Endometrium (tissue), 2 donors: ENCODE measurements around the gene CD37.
"Not testable (repeated sequence)": the region's sequence is repeated elsewhere in the genome, so short reads cannot be mapped to it uniquely, and the experiment has no call there.

Source experiments
- FAIRE-seq: peaks from 2 replicates; lab custom pipeline; 2012; peaks lifted over from hg19 to GRCh38; lab: Jason Lieb, UNC
- donor health status: control.
- donor health status: control.

Gene CD37

DNA sequence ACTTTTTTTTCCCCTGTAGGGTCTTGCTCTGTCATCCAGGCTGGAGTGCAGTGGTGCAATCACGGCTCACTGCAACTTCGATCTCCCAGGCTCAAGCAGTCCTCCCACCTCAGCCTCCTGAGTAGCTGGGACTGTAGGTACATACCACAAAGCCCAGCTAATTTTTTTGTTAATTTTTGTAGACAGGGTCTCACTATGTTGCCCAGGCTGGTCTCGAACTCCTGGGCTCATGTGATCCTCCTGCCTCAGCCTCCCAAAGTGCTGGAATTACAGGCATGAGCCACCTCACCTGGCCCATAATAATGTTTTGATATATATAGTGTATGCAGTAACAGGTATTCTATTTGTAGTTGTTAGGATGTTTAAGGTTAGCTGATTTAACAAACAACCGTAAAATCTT is 4.0 kb upstream of the CD37 start:
- FAIRE-seq, result not testable (repeated sequence)

DNA sequence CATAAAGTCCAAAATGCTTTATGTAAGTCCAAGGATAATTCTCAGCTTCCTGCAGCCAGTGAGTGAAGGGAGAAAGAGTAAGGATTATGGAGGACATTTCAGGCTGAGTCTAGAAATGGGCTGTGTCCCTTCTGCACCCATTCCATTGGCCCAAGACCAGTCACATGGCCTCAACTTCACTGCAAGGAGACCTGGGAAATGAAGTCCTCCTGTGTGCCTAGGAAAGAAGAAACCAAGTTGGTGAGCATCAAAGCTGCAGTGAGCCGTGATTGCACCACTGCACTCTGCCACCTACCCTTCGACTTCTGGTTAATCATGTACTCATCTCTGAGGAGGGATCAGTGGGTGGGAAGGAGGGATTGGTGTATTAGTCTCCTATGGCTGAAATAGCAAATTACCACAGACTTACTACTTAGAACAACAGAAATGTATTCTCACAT is 3.6 kb upstream of the CD37 start:
- FAIRE-seq, result no peak

DNA sequence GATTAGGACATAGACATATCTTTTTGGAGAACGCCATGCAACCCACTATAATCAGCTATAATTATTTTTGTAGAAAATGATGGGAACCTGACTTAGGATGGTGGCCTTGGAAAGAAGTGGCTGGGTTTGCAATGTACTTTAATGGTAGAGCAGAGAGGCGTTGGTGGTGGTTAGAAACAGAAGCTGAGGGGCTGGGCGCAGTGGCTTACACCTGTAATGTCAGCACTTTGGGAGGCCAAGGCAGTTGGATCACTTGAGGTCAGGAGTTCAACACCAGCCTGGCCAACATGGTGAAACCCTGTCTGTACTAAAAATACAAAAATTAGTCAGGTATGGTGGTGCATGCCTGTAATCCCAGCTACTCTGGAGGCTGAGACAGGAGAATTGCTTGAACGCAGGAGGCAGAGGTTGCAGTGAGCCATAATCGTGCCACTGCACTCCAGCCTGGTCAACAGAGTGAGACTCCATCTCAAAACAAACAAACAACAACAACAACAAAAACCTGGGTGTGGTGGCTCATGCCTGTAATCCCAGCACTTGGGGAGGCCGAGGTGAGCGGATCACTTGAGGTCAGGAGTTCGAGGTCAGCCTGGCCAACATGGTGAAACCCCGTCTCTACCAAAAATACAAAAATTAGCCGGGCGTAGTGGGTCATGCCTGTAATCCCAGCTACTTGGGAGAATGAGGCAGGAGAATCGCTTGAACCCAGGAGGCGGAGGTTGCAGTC is 2.4 kb upstream of the CD37 start:
- FAIRE-seq, result not testable (repeated sequence)

DNA sequence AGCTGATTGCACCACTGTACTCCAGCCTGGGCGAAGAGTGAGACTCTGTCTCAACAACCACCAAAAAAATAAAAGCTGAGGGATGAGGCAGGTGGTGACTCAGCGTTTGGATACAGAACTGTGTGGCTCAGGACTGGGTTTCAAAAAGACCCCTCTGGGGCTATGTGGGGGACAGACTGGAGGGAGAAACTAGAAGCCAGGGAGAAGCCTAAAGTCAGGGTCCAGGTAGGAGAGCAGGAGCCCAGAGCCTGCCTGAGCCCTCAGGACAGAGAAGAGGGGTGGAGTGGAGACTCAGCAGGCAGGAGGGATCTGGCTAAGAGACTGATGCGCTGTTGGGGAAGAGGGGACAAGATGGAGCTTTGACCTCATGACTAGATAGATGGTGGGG is 1.8 kb upstream of the CD37 start:
- FAIRE-seq, result no peak

DNA sequence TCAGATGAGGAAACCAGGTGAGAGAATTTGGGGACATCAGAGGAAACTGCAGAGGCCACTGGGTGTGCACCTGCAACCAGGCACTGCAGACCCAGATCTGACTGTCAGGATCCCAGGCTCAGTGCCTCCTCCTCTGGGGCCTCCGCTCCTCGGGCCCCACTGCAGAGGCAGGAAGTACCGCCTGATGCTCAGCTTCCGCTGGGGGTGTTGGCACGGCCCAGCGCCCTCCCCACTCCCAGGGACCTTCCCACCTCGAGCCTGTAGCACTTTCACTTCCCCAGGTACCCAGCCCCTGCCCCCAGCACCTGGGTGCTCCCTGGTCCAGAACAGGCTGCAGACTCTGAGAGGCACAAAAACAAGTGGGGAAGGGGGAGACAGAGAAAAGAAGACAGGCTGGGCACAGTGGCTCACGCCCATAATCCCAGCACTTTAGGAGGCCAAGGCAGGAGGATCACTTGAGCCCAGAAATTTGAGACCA is 1.4 kb upstream of the CD37 start:
- FAIRE-seq, result no peak

DNA sequence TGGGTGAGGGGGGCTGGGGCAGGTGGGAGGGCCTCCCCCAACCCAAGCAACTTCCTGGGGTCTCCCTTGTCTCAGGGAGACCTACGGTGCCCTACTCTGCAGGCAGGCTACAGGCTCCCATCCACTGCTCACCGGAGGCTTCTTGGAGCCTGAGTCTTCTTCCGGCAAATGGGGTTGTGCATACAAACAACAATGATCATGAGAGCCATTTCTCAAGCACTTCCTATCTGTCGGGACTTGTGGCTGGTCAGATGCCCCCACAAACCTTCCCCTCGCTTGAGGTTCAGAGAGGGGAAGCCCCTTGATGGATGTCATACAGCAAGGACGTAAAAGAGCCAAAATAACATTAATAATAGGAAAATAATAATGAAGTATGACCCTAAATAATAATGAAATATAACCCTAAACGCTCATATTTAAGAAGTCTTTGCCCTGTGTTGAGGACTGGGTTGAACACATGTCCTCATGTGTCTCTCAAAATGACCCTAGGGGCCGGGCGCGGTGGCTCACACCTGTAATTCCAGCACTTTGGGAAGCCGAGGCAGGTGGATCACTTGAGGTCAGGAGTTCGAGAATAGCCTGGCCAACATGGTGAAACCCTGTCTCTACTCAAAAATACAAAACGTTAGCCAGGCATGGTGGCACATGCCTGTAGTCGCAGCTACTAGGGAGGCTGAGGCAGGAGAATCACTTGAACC is 727 bp downstream of the CD37 start:
- no peak for FAIRE-seq

DNA sequence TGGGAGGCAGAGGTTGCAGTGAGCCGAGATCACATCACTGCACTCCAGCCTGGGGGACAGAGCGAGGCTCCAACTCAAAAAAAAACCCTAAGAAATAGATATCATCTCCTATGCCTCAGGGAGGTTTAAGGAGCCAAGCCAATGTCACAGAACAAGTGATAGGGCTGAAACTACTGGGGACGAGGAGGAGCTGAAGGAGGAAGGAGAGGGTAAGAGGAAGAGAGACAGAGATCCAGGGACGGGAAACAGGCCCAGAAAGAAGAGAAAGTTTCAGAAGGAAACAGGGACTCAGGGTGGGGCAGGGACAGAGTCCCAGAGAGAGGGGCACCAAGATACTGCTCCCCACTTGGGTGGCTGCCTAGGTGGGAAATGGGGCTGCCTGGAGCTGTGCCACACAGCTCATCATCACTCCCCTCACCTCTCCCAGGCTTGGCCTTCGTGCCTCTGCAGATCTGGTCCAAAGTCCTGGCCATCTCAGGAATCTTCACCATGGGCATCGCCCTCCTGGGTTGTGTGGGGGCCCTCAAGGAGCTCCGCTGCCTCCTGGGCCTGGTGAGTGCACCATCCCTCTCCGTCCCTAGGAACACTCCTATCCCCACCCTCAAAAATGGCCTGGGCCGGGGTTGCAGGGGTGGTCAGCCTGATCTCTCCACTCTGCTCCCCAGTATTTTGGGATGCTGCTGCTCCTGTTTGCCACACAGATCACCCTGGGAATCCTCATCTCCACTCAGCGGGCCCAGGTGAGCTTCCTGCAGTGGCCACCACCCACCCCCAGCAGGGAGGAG is 1.5 kb downstream of the CD37 start:
- no peak for FAIRE-seq

DNA sequence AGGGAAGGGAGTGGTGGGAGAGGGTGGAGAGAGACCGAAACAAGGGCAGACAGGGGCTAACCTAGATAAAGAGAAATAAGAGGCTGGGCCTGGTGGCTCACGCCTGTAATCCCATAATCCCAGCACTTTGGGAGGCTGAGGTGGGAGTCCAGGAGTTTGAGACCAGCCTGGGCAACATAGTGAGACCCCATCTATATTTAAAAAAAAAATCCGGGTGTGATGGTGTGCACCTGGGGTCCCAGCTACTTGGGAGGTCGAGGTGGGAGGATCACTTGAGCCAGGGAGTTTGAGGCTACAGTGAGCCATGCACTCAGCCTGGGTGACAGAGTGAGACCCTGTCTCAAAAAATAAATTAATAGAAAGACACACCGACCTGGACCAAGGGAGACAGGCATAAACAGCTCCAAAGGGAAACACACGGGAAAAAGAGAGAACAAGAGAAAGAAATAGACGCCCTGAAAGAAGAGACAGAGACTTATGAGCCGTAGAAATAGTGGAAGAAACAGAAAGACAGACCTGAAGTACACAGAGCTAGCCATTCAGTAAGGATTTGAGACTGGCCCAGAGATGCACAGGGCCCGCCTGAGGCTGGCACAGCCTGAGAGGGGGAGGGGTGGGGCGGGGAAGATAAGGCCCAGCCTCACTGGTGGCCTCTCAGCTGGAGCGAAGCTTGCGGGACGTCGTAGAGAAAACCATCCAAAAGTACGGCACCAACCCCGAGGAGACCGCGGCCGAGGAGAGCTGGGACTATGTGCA is 2.2 kb downstream of the CD37 start:
- no peak for FAIRE-seq

DNA sequence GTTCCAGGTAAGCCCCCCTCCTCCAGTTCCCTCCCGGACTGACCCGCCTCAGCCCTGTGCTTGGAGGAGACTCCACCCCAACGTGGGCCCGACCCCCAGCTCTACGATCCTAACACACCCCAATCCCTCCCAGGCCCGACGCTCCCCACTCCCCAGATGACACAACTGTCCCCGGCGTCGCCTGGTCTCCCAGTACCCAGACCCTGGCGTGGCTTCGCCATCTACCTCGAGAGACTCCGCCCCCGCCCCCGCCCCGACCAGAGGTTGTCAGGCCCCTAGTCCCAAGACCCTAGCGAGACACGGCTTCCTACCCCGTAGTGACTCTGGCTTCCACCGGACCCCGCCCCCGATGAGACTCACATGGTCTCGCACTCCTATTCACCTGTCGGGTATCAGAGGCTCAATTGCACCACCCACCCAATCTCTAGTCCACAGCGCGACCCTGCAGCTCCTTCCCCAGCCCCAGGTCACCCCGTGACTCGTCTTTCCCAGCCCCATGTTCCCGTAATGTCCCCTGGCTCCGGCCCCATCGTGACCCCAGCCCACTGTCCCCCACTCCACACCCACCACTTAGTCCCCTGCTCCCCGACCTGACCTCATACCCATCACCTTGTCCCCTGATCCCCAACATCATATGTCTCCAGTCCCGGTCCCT is 2.9 kb downstream of the CD37 start:
- no peak for FAIRE-seq

DNA sequence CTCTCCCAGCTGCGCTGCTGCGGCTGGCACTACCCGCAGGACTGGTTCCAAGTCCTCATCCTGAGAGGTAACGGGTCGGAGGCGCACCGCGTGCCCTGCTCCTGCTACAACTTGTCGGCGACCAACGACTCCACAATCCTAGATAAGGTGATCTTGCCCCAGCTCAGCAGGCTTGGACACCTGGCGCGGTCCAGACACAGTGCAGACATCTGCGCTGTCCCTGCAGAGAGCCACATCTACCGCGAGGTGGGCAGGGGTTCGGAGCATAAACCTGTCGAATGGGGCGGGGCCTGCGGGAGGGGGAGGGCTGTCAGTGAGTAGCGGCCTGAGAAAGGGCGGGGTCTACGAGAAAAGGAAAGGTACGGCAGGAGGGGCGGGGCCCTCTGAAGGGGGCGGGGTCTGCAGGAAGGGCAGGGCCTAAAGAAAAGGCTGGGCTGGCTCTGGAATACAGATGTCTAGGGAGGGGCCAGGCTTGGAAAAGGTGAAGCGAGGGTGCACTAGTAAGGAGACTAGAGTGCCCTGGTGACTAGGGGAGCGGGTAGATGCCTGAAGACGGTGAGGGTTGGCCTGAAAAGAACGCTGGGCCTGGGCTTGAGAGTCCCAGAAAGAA is 3.6 kb downstream of the CD37 start:
- FAIRE-seq, result no peak

DNA sequence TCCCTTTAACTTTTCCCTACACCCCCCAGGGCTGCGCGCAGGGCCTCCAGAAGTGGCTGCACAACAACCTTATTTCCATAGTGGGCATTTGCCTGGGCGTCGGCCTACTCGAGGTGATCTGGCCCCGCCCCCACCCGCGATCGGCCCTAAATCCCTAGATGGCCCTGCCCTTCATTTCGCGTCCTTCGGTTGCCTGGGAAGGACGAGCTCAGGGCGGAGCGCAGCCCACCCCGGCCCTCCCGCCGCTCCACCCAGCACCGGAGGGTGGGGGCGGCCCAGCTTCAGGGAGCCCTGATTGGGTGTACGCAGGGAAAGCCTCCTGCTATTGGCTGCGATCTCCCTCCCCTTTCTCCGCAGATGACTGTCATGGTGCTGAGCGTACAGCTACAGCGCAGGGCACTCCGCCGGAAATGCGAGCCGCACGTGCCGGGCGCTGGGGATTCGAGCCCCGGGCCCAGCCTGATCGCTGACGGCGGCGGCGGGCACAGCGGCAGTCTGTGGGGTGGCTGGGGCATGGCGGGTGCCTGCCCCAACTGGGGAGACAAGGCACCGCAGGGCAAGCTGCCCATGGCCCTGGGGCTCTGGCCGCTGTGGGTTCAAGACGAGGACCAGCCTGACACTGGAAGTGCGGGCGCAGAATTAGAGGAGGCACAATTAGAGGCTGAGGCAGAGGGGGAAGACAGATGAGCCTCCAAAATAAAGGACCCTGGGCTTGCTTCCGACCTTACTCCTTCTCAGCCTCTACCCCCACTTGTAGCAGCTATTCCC is 4.3 kb downstream of the CD37 start:
- FAIRE-seq, result peak; percentile 21

DNA sequence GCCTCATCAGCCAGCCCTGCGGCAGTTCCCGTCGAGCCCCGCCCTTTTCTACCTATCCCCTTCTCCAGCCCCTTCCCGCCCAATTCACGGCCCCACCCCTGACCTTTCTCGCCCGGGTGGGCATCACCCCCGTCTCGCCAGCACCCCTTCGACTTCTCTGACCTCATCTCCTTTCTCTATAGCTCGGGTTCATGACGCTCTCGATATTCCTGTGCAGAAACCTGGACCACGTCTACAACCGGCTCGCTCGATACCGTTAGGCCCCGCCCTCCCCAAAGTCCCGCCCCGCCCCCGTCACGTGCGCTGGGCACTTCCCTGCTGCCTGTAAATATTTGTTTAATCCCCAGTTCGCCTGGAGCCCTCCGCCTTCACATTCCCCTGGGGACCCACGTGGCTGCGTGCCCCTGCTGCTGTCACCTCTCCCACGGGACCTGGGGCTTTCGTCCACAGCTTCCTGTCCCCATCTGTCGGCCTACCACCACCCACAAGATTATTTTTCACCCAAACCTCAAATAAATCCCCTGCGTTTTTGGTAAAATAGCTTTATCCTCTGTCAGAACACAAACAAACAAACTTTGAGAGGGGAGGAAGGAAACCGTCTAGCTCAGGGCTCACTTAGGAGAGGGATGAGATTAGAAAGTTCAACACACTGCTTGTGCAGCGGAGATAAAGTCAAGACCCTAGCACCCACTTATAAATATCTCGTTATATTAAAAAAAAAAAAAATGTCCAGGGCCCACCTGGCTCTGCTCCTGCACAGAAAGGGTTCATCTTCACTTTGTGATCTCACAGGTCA is 5.1 kb downstream of the CD37 start:
- FAIRE-seq, result no peak

DNA sequence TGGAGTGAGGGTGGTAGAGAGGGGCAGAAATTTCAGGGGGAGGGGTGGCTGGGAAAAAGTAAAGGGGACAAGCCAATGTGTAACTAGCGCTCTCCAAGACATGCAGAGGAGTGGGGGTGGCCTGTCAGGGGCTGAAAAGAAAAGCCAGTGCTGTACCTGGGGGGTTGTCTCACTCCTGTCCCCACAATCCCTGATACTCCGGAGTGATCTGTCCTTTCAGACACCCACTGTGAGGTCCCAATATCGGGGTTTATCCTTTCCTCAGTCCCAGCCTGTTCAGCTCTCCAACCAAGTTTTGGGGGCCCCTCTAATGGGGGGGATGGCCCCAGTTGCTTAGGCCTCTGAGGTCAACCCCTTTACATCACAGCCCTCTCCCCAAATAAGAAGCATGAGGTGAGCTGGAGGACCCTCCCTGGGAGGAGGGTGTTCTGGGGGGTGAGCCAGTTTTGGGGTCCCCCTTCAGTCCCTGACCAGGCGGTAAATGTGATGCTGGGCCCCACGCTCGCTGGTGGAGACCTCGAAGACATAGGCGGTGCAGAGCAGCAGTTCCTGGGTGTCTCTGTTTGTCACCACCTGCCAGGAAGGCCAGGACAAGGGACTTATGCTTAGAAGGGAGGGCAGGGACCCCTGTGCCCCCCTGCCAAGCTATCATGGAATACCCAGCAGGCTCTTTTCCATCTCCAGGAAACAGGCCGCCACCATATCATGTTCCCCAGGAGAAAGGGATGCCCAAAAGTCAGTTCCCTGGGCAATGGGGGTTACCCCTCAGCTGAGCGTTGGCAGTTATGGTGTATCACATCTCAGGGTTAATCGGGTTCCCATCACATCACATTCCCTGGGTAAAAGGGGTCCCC is 5.9 kb downstream of the CD37 start:
- no peak for FAIRE-seq

DNA sequence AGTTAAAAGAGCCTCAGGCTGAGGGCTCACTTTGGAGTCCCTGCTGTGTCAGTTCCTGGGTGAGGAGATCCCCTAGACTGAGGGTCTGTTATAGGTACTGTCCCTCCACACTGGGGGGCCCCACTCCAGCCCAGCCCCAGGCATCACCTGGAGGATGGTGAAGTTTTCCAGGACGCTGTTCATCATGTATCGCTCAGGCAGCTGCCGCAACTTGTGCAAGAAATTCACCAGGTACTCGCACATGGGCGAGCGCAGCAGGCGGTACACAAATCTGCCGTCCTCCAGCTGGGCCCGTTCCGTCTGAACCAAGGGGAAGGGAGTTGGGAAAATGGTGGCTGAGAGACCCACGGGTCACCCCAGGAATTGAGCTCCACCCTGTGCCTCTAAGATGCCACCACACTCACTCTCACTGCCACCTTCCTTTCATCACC is 7.1 kb downstream of the CD37 start:
- no peak for FAIRE-seq

DNA sequence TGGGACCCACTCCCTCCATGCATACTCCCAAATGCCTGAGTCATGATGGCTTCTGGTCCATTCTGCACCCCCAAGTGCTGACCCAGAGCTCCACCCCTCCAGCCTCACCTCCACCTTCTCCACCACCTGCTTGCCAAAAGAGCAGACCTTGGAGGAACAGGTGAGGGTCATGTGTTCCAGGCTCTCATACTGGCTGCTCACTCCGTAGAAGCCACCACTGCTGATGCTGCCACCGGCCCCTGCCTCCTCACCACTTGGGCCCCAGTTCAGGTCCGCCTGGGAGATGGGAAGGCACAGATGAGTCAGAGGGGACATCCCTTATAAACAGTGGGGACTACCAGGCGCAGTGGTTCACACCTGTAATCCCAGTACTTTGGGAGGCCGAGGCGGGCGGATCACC is 7.9 kb downstream of the CD37 start:
- FAIRE-seq, result no peak

DNA sequence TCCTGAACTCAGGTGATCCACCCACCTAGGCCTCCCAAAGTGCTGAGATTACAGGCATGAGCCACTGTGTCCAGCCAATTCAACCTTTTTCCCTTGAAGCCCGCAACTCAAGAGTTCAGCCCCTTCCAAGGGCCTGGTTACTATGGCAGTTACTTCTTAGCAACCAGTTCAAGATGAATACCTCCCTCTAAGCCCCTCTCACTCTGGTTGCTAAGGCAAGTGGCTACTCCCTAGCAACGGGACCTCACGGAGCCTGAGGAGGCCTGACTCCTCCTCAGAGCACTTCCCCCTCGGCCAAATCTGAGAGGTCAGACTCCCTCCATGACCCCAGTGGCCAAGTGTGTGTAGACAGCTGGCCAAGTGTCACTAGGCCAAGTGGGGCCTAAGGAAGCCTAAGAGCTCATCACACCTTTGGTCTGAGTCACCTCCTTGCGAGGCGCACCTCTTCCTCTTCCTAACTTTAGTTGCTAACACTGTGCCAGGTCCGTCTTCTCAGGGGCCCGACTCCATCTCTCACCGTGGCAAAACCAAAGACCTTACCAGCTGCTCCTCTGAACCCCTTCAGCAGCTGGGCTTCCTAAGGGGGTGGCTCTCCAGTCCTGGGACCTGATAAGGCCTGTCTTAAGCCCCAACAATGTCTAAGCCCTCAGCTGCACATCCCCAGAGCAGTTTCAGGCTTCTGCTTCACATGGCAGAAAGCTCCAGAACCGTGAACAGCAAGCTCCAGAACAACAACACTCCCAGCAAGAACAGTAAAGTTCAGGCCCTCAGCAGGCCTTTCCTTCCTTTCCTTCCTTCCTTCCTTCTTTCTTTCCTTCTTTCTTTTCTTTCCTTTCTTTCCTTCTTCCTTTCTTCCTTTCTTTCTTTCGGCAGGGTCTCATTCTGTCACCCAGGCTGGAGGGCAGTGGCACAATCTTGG is 9.6 kb downstream of the CD37 start:
- no peak for FAIRE-seq

DNA sequence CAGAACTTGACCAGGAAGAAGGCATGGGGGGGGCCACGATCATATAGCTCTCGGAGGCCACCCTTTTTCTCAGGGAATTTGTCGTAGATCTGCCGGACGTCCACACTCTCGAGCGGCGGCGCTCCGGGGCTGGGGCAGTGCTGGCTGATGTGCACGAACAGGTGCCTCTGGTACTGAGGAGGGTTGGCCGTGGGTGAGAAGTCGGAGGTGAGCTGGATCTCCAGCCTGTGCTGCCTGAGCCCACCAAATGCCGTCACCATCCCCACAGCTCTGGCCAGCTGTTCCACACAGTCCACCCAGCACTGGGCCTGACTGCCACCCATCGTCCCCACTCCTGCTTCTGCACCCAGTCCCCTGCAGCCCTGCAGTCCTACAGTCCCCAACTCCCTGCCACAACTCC is 12.0 kb downstream of the CD37 start:
- FAIRE-seq, result no peak

DNA sequence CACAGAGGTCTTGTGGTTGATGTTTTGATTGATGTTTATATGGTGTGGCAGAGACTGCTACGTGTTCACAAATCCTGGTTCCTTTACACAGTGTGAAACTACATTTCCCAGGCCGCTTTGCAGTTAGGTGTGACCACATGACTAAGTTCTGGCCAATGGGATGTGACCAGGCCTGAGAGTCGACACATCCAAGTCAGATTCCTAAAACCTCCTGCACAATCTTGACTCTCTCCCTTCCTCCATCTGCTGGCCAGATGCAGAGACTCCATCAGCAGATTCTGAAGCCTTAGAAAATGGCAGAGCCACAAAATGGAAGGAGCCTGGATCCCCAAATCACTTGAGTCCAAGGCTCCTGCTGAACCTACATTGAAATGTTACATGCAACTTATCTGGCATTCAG is 12.6 kb downstream of the CD37 start:
- no peak for FAIRE-seq
